HG02981 (cell line): ENCODE results near the gene AURKA.
"Not testable (repeated sequence)": the region's sequence is repeated elsewhere in the genome, so short reads cannot be mapped to it uniquely, and the experiment has no call there.

Source experiments
- ATAC-seq: cut with Tn5 transposase; IDR thresholded peaks from one replicate; pipeline ENCODE4 v1.9.1; 2021; ENCODE audit warnings: mild to moderate bottlenecking, moderate library complexity; ENCODE audit not compliant: unreplicated experiment

Gene AURKA

DNA sequence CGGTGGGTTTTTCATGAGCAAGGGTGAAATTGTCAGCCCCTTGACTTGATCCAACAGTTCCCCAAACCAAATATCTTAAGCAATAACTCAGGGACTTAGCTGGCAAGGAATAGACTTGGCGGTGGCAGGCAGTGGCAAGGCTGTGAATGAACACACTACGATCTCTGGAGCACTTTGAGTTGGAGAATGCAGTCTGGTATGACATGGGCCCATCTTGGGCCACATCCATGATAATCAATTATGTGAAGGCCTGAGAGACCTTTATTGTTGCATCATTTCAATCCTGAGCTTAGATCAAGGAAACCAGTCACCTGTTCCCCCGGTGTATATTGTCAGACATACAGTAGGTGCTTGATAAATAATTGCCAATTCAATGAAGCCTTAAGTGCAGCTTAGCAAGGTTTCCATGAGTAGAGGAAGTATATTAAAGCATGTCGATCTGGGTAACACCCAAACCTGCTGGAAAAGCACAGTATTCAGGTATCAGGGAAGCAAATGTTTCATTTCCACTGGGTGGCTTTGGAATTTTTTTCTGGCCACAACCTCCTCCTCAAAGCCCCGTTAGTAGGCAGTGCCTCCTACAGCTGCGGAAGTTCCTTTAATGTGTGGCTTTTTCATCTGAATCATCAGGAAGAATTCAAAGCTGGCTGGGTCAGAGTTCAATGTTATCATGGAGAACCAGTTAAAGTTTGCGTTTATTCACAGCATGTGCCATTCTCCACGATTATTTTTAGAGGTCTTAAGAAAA is 30.2 kb upstream of the AURKA start:
- no peak for ATAC-seq

- no peak for ATAC-seq
Observed at GRCh38 chr20:56420940-56421688, 29.1 kb upstream of the AURKA start.

- no peak for ATAC-seq
Observed at GRCh38 chr20:56420028-56420427, 28.0 kb upstream of the AURKA start.

- no peak for ATAC-seq
Observed at GRCh38 chr20:56418385-56418861, 26.4 kb upstream of the AURKA start.

DNA sequence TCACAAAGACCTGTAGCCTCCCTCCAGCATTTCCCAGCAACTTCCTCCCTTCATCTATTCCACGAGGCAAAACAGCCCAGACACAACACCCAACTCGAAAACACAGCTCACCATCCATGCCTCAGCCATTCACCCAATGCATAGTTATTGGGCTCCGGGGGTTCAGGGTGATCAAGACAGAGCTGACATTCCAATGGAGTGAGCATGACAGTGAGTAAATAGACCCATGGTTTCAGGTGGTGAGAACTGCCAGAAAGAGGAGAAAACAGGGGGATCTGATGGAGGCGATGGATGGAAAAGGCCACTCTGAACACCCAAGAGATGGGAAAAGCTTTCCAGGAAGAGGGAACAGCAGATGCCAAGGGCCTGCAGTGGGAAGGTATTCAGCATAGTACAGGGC is 25.9 kb upstream of the AURKA start:
- ATAC-seq, result no peak

GRCh38 chr20:56417402-56417801 is 25.4 kb upstream of the AURKA start:
- no peak for ATAC-seq

DNA sequence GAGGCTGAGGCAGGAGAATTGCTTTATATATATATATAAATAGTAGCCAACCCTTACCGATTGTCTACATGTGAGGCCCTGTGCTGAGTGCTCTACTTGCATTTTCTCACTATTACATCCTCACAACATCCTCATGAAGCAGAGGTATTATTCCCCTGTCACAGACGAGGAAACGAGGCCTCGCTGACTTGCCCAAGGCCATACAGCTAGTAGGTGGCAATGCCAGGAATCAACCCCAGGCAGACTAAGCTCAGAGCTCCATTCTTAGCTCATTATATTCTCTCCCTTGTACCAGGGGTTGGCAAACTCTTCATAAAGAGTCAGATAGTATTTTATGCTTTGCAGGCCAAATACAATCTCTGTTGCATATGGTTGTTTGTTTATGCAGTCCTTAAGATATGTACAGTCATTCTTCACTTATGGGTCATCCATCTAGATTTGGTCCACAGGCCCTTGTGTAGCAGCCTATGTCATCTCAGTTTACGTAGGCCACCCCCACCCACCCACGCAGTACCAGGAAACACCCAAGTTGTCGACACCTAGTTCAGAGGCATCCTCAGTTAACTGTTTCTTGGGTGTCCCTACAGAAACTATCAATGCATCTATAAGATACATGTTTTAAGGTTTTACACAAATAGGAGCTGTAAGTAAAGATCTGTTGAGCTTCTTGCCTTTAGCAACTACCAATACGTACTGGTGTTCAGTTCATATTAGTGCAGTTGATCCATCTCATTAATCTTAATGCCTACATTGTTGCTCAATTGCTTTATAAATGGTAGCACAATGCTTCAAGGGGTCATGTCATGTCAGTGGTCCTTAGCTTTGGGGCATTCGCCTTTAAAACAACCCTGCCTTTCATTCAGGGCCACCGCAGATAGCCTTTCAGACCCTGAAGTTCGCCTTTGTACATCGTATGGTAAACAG is 23.1 kb upstream of the AURKA start:
- no peak for ATAC-seq

DNA sequence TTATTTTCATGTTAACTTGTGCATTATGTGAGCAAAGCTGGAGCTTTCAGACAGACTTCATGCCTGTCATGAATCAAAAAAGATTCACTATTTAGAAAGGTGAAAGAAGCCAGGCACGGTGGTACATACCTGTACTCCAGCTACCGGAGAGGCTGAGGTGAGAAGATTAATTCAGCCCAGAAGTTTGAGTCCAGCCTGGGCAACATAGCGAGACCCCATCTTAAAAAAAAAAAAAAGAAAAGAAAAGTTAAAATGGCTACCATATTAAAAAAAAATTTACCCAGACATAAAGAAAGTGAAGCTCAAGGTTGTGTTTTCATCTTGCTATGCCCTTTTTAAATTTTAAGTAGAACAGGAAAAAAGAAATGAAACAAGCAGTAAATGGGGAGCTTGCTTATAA is 20.9 kb upstream of the AURKA start:
- no peak for ATAC-seq

DNA sequence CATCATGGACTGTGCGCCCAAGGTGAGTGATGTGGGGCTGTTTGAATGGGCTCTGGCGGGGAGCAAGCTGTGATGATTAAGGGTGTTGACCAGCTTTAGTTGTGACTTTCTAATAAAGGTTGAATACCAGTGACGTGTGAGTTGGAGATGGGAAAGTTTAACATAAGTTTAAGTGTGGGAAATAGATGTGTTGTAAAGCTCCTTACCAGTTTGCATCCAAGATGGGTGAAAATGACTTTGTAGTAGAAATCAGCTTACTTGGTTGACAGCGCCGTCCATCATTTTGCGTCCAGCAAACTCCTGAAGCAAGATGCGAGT is 20.4 kb upstream of the AURKA start:
- ATAC-seq, result no peak

DNA sequence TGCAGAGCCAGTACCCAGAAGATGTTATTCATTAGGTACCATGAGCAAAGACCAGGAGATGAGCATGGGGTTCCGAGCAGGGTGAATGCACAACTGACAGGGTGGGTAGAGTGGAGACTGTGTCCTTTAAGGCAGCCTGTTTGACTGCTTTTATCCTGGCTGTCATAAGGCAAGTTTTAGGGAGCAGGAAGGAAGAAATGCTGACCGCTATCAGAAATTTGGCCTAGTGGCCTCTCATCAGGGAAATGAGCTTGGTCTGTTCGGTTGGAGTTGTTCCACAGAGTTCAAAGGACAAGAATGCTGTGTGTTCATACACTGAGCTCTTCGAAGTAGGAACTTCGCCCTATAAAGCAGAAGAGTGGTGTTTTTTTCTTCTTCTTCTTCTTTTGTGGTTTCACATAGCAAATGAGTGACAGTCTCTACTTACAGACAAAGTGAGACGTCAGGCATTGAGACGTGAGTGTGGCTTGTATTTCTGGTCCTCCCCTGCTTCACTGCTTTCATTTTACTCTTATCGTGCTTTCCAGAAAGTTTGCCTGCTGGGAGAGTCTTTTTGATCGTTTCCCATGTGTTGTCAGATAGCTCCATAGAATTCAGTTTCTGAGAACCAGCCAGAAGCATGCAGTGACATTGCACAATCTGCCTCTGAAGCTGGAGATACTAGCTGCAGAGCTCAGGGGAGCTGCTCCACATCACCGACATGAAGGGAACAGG is 19.9 kb upstream of the AURKA start, which contains the start of gene CASS4:
CASS4 (plus strand) TSS at position 502 of the 714 bp plus-strand sequence; CDS start at position 701, 199 bp downstream.
- peak; percentile 78 for ATAC-seq

GRCh38 chr20:56411287-56411686 is 19.3 kb upstream of the AURKA start:
- ATAC-seq, result not testable (repeated sequence)

- no peak for ATAC-seq
Observed at GRCh38 chr20:56409956-56410355, 17.9 kb upstream of the AURKA start.

DNA sequence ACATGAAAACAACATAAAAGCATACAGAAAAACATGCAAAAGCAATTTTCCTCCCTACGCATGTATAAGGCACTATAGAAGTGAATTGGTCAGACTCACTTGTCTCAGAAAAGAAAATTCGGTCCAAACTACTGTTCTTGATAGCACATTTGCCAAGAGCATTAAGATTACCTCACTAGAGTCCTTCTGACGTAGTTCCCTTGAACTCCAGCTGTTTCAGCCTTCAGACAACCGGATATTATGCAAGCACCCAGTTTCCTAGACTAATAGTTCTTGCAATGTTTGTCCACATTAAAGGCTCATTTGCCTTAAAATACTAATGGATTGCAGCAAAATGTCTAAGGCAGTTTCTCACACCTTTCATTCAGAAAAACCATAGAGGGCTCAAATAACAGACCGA is 17.5 kb upstream of the AURKA start:
- no peak for ATAC-seq

DNA sequence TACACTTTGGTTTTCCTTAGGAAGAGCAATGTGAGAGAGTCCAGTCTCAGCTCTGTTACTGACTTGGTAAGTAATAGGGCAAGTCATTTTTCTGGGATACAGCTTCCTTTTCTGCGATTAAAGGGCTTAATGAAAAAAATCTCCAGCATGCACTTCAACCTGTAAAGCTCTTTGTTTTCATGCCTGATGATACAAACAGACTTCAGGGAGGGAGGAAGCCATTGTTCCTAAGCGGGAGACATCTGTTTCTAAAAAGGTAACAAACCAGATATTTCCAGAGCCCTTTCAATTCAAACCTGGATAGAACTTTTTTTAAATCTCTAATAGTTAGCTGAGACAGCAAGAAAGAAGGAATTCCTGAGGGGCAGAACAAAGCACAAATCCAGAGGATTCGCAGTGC is 14.9 kb upstream of the AURKA start:
- no peak for ATAC-seq

GRCh38 chr20:56405356-56405755 is 13.3 kb upstream of the AURKA start:
- ATAC-seq, result not testable (repeated sequence)

- ATAC-seq, result no peak
Observed at GRCh38 chr20:56403465-56403864, 11.4 kb upstream of the AURKA start.

DNA sequence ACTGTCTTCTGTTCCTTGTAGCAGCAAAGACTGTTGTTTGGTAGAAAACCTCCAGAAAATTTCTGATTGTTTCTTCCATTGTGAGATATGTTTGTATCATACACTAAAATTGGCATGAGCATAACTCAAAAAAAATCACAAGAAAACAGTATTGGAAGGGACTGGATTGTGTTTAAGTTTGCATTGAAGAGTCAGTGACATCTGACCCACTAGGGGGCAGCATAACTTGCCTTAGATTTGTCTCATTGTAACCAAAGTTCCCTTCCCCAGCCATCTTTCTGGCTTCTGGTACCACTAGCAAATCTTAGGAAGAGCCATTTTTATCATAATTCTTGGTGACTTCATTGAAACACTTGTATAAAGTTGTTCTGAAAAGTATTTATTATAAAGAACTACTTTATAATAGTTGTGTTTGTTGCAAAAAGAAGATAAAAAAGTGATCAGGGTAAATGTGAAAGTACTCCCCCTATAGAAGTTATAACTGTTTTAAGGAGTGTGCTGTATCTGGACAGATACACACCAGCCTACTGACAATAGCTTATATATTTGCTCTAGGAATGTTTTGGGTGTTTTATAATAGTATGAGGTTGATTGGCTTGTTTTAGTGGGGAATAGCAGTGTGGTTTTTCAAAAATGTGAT is 8.1 kb upstream of the AURKA start:
- peak; percentile 64 for ATAC-seq

DNA sequence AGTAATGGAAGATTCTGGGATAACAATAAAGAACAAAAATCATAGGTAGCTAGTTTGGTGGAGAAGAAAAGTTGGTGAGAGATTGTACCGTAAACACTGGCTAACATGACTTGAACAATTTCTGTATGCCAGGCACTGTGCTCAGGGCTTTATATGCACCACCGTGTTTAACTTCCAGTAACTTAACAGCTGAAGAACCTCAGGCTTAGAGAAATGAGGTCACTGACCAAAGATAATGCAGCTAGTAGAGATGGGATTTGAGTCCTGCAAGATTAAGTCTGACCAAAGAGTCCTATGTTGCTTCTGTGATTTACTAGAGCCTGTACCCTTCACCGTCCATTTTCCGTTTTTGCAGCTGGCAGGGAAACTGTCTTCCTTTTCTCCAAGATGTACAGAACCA is 3.2 kb upstream of the AURKA start:
- no peak for ATAC-seq

- no peak for ATAC-seq
Observed at GRCh38 chr20:56393653-56394052, 1.6 kb upstream of the AURKA start.

DNA sequence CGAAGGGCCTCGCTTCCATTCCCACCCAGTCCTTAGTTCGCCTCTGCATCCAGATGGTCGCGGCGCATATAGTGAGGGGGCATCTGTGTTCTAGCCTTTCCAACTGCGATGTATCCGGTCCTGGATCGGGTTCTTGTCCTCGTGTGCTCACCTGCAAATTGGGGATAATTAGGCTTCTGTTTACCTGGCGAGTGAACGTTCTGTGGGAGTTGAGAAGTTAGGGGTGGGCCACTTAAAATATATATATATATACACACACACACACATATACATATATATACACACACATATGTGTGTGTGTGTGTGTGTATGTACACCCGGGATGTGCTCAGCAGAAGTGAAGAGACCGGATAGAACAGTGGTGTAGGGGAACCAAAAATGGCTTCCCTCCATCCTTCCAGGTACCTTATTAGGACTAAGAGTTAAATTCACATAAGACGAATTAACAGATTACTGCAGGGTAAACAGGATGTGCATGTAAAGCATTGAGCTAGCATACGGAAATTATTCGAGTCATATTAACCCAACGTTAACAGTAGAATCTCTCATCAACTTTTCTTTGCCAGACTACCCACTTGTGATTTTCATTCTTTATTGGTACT is 967 bp upstream of the AURKA start:
- no peak for ATAC-seq
